ENCODE results near the gene CEP131.
A peak's percentile ranks its signal among the peaks of the same experiment; 100 is the strongest.

Gene CEP131

GRCh38 chr17:81212365-81212764, 10.4 kb downstream of the CEP131 start:
- Histone ChIP-seq H3K9me3 (ENCODE audit: severe bottlenecking) (no peaks in the 10 kb centered on the region), H3K27ac (no peak overlapping the region), H3K36me3 (peaks cover 65% of the 10 kb centered on the region), H3K27me3 (ENCODE audit: insufficient read depth, low read depth, severe bottlenecking) (no peaks in the 10 kb centered on the region), H3K4me3 (ENCODE audit: low read depth, low read length) (no peak overlapping the region)
- no peak for DNase-seq
- TF ChIP-seq, protein P1, sequence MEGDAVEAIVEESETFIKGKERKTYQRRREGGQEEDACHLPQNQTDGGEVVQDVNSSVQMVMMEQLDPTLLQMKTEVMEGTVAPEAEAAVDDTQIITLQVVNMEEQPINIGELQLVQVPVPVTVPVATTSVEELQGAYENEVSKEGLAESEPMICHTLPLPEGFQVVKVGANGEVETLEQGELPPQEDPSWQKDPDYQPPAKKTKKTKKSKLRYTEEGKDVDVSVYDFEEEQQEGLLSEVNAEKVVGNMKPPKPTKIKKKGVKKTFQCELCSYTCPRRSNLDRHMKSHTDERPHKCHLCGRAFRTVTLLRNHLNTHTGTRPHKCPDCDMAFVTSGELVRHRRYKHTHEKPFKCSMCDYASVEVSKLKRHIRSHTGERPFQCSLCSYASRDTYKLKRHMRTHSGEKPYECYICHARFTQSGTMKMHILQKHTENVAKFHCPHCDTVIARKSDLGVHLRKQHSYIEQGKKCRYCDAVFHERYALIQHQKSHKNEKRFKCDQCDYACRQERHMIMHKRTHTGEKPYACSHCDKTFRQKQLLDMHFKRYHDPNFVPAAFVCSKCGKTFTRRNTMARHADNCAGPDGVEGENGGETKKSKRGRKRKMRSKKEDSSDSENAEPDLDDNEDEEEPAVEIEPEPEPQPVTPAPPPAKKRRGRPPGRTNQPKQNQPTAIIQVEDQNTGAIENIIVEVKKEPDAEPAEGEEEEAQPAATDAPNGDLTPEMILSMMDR (IDR thresholded peaks at IDR 0.05; ENCODE audit: low read depth, low read length): no peak

GRCh38 chr17:81210868-81211267, 11.9 kb downstream of the CEP131 start:
- Histone ChIP-seq H3K9me3 (ENCODE audit: severe bottlenecking) (no peaks in the 10 kb centered on the region), H3K27ac (no peak overlapping the region), H3K36me3 (peaks cover 65% of the 10 kb centered on the region), H3K27me3 (ENCODE audit: insufficient read depth, low read depth, severe bottlenecking) (no peaks in the 10 kb centered on the region), H3K4me3 (ENCODE audit: low read depth, low read length) (no peak overlapping the region)
- DNase-seq: no peak
- TF ChIP-seq, protein P1 (IDR thresholded peaks at IDR 0.05; ENCODE audit: low read depth, low read length): peak; percentile 20; the same call in 1 of the 2 replicates

DNA sequence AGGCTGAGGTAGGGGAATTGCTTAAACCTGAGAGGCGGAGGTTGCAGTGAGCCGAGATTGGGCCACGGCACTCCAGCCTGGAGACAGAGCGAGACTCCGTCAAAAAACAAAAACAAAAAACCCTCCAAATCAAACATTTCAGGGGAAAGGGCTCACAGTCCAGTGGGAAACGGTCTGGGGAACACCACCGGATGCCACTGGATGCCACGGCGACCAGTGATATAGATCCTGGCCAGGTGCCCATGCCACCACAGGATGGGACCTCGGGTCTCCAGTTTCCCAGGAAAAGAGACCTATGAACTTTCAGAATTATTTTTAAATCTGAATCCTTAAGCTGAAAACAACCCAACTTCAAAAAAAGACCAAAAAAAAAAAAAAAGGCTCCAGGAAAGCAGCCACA, 12.3 kb downstream of the CEP131 start:
- TF ChIP-seq, protein P1 (IDR thresholded peaks at IDR 0.05; ENCODE audit: low read depth, low read length): no peak

GRCh38 chr17:81209141-81209540, 13.6 kb downstream of the CEP131 start:
- TF ChIP-seq, protein P1 (IDR thresholded peaks at IDR 0.05; ENCODE audit: low read depth, low read length): no peak
- Histone ChIP-seq H3K4me3 (ENCODE audit: low read depth, low read length) (no peak overlapping the region), H3K9me3 (ENCODE audit: severe bottlenecking) (no peaks in the 10 kb centered on the region), H3K27me3 (ENCODE audit: insufficient read depth, low read depth, severe bottlenecking) (no peaks in the 10 kb centered on the region), H3K27ac (no peak overlapping the region), H3K36me3 (peaks cover 73% of the 10 kb centered on the region)
- DNase-seq: no peak

More for the DNA sequence above, 12.3 kb downstream of the CEP131 start:
- Histone ChIP-seq H3K27ac (no peak overlapping the region), H3K9me3 (ENCODE audit: severe bottlenecking) (no peaks in the 10 kb centered on the region), H3K36me3 (peaks cover 66% of the 10 kb centered on the region), H3K27me3 (ENCODE audit: insufficient read depth, low read depth, severe bottlenecking) (no peaks in the 10 kb centered on the region), H3K4me3 (ENCODE audit: low read depth, low read length) (no peak overlapping the region)
- DNase-seq: no peak

DNA sequence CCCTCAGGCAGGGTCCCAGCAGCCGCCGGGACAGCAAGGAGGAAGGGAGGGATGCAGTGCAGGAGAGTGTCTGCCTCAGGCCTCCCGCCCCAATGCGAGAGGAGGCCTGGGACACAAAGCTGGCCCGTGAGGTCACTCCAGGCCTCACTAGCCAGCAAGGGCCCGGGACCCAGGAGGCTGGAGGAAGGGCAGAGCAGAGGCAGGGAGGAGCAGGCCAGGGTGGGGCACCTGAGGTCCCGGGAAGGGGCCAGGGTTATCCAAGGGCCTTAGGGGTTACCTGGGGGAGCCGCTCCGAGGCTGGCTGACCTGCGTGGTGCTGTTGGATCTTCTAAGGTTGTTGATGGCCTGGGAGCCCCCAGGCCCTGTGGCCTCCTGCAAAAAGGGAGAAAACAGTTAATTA, 14.1 kb downstream of the CEP131 start:
- DNase-seq: no peak
- H3K27me3 ChIP-seq (ENCODE audit: insufficient read depth, low read depth, severe bottlenecking): no peaks in the 10 kb centered on the region
- TF ChIP-seq, protein P1 (IDR thresholded peaks at IDR 0.05; ENCODE audit: low read depth, low read length): no peak
- no peak overlapping the region for H3K27ac ChIP-seq
- H3K36me3 ChIP-seq: peaks cover 73% of the 10 kb centered on the region
- H3K9me3 ChIP-seq (ENCODE audit: severe bottlenecking): no peaks in the 10 kb centered on the region
- no peak overlapping the region for H3K4me3 ChIP-seq (ENCODE audit: low read depth, low read length)
